Activated naive CD4-positive, alpha-beta T cell (primary cell): Measurements from ENCODE around the gene ARNT2.

Source experiments
- DNase-seq, 4 experiments: peaks; one replicate each; lab custom pipeline; 2025; lab: John Stamatoyannopoulos, UW

Gene ARNT2

DNA sequence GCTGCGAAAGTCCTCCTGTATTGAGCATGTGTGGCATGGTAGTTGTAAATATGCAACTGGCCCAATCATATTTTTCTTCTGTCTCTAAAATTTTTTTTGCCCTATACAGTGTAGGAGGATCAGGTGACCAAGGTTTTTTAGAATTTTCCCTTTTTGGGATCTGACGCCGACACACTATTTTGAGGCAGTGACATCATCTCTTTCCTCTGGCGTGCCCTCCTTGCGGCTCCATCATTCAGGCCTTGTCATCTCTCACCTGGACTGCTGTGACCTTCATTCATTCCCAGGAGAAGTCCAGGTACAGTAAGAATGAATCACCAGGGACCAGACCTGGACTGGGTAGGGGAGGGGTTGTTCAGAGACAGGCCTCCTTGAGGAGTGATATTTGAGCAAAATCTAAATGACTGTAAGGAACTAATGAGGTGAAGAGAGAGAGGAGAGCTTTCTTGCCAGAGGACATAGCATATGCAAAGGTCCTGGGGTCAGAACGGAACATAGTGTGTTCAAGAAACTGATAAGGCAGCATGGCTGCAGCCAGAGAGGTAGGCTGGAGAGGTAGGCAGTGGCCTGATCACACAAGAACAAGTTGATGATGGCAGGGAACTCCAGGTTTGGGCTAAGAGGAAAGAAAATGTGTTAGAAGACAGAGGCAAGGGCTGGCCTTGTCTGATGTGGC lies 38.7 kb downstream of the ARNT2 start:
- no peak for DNase-seq

DNA sequence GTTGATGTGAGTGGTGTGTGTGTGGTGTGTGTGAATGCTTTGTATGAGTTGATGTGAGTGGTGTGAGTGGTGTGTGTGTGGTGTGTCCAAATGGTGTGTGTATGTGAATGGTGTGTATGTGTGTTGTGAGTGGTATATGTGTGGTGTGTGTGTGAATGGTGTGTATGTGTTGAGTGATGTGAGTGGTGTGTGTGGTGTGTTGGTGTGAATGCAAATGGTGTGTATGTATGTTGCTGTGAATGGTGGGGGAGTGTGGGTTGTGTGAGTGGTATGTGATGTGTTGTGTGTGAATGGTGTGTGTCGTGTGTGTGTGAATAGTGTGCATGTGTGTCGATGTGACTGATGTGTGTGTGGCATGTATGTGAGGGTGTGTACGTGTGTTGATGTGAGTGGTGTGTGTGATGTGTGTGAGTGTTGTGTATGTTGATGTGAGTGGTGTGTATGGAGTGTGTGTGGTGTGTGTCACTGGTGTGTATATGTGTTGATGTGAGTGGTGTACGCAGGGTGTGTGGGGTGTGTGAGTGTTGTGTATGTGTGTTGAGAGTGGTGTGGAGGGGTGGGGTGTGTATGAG lies 40.6 kb downstream of the ARNT2 start:
- DNase-seq: no peak

DNA sequence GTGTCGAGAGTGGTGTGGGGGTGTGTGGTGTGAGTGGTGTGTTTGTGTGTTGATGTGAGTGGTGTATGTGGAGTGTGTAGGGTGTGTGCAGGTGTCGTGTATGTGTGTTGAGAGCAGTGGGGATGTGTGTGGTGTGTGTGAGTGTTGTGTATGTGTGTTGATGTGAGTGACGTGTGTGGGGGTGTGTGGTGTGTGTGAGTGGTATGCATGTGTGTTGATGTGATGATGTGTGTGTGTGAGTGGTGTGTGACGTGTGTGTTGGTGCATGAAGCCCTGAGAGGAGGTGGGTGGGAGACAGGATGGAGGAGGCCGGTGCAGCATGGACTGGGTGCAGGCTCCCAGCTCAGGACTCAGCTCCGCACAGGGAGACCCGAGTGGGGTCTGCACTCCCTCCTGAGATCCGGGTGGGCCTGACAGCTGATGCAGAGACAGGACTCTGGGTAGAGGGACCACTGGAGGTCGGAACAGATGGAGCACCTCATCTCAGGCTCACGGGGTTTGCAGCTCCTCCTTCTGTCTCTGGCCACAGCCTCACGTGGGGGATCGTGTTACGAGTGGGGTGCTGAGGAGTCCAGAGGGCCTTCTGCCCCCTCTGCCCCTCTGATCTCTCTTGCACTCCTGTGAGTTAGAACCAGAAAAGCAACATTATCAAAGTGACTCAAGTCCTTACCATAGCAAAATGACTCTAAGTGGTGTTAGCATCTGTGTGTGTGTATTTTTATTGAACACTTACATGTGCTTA lies 41.3 kb downstream of the ARNT2 start:
- no peak for DNase-seq

DNA sequence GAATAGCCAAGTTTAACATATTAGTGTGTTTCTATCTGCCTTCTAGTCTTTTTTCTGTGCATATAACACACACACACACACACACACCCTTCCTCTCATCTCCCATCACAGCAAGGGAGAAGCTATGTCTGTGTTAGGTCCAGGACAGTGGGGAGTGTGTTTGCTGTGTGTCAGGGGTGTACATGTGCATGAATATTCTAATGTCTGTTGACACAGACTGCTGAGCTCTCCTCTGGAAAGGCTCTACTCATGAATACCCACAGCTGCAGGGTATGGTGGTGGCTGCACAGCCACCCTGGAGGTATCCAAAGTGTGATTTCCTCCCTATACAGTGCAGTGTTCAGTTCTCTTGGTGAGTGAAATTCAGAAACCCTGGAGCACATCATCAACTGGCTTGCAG lies 42.9 kb downstream of the ARNT2 start:
- no peak for DNase-seq

DNA sequence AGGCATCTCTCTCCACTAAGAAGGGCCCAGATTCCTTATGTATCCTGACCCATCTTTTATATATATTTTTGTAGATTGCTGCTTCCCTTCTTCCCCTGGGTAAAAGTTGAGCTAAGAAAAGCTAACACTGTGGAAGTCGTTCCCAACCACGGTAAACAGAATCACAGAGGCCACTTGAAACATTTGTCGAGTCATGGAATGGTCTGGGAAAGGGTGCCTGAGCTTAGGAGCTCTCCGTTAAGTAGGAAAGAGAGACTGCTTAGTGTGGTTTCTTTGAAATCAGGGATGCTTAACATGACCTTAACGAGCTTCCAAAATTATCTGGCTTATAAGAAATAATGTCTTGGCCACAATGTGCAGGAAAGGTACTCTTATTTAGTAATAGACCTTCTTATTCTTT lies 45.6 kb downstream of the ARNT2 start:
- no peak for DNase-seq

DNA sequence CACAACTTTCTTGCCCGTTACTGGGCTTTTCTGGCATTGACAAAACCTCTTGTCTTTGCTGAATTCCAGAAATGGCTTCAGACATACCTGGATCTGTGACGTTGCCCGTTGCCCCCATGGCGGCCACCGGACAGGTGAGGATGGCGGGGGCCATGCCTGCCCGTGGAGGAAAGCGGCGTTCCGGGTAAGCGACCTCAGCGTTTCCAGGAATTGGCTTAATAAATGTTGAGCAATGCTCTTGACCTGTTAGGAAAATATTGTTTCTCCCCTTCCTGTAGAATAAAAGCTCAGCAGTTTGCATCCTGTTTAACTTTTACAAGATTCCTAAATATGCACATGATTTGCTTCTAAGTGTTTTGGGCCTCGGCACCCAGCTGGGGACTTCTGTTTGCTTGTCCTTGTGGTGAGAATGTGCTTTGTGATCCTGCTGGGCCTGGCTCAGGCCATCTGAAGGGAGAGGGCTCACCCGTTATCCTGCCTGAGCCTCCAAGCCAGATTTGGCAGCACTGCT lies 46.7 kb downstream of the ARNT2 start:
- DNase-seq: no peak

DNA sequence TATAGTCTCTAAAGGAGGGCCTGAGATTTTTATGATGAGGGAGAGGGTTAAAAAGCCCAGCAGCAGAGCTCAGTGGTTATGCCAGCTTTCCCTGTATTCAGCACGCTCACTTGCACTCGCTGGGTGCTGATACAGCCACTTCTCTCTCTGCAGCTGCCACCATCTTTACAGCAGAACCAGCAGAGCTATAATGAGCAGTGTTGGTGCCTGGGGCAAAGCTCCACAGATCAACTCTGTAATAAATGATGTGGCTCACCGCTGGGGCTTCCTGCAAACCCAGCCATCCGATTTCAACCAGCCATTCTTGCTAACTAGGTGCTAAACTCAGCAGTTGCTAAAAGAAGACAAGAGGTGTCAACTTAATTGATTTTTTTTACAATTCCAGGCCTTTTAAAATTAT lies 48.0 kb downstream of the ARNT2 start:
- DNase-seq: no peak

DNA sequence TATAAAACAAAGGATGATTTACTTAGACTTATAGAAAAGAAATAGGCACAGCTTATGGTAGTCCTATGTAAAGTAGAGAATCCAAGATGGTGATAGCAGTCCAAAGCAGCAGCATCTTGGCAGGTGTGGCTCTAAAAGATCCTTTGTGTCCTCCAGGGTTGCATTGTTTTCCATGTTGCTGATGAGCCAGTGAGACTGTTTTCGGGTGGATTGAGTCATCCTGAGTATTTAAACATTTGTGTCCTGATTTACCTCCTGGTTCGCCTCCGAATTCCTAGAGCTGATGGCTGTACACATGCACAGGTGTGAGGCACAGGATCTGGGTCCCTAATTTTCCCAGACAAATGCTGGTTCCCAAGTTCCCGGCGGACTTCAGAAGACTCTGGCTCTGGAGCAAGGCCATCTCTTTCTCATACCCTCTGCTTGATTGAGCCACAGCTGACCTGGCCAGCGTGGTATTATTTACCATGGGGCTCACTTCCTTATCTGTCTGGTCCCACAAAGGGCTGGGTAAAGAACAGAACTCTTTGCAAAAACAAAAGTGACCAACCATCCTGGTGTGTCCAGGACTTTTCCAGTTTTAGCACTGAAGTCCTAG lies 51.0 kb downstream of the ARNT2 start:
- no peak for DNase-seq

DNA sequence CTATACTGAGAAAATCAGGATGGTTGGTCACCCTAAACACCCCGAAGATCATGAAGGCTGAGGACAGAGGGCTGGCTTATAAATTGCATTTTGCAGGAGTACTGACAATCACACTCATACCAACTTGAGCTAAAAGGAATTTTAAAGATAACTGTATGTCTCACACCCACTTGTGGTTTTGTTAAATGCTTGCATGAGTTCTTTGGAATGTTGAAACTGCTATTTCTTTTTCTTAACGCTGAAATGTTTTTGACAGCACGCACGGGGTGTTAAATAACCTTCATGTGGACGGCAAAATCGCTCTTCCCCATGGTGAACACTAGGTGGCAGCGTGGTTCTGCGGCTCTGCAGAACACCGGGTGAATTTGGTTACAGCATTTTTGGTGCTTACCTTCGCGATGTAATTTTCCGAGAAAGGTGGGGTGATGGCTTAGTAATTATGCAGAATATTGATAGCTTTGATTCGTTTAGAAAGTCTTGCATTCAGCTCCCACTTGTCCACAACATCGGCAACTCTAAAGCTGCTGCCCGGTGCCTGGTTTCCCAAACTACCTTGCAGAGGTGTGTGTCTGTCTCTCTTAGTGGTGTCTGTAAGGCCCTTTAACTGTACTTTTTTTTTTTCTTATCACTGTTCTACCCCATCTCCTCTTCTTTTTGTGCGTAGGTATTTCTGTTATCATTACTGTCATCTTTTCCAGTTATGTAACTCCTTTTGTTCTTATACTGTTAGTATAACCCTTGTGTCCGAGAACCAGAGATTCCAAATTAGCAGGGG lies 51.7 kb downstream of the ARNT2 start:
- DNase-seq: peak in 2 of 4 experiments; percentile 6 to 25

DNA sequence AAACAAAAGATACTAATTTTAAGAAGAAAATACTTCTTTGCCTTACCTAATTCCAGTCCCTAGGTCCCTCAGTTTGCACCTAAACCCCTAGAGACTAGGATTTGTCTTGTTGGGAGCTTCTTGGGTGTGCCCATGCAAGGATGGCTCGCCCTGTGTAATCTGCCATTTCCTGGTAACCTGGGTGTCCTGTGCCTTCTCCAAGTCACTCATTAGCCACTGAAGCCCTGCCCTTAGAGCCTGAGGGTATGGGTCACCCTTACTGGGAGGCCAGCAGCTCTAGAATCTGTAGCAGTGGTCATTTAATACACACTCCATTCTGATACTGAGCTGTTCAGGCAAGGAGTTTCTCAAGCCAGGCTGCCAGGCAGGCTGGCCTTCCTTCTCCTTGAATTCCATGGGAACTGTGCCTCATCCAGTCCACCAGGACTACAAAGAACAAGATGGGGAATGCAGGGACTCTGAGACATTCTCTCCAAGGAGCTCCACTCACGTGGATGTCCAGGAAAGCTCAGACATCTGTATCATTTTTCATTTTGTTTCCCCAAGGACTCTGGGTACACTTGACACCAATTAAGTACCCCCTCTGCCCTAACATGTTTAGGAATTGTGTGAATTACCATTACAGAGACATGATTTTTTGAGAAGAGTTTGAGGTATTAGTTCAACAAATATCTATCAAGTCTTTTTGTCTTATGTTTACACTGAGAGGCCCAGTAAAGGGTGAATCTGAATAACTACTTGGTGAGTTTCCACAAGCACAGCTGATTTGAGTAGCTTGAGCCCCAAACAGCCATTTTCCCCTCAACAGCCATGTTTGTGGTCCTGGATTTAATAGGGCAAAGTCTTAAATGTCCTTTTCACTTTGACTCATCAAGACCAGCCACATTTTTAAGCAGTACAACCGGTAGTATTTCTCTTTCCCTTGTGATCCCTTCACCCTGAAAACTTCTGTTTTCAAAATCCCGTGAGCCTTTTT lies 52.6 kb downstream of the ARNT2 start:
- no peak for DNase-seq

DNA sequence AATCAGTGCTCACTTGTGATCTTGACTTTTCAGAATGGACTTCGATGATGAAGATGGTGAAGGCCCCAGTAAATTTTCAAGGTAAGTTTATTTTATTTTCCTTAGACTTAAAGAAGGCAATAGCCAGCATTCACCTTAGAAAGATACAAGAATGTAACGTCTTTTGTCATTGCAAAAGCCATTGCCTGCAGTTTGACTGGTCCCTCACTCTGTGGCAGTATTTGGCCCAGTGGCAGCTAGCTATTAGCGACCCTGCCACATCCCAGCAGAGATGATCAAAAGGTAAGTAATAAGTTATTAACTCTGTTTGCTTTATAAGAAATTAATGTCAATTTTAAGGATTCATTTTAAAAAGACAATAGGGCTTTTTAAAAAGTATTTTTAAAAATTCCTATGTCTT lies 53.7 kb downstream of the ARNT2 start:
- DNase-seq: no peak

DNA sequence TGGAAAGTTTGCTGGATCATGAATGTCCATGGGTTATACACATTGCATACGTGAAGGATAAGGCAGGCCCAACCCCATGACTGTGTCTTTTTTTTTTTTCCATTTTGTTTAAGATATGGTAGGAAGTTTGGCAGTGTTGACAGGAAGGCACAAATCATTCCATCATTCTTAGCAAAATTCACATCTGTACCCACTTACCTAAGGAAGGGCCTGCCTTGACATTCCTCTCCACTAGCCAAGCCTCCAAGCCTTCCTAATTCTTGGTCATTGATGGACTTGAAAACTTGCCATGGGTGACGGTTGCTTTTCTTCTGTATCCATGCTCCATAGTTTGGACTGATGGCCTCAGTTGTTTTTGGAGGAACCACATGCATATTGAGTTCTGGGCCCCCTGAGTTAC lies 54.4 kb downstream of the ARNT2 start:
- DNase-seq: no peak

DNA sequence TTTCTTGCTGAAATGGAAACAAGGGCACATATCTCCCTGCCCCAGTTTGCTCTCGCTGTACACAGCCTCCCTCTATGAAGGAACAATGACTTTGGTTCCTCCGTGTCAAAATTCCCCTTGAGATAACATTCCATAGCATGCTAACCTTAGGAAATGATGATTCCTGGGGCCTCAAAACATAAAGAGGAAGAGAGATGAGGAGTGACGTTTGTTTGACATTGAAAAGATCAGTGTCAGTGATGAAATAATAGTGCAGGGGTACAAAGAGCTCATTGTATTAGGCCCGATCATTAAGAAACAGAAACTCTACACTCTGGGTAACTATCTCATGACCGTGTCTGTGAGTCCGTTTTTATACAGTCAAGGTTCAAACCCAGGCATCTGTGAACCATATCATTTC lies 55.2 kb downstream of the ARNT2 start:
- no peak for DNase-seq

DNA sequence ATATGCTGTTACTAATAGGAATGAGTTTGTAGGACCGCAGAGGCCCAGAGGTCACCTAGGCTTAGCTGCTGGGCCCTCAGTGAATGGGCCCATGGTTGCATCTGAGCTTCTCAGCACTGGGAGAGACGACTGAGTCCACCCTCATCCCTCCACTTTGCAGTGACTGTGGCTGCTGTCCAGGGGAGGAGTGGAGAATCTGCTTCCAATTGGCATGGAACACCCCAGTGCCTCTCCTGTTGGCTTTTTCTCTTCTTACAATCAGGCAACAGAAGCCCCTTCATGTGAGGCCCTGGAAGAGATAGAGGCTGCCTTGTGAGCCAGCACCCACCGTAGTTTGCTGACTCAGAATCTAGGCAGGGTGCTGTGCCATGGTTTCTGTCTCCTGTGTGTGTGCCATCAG lies 55.6 kb downstream of the ARNT2 start:
- no peak for DNase-seq

DNA sequence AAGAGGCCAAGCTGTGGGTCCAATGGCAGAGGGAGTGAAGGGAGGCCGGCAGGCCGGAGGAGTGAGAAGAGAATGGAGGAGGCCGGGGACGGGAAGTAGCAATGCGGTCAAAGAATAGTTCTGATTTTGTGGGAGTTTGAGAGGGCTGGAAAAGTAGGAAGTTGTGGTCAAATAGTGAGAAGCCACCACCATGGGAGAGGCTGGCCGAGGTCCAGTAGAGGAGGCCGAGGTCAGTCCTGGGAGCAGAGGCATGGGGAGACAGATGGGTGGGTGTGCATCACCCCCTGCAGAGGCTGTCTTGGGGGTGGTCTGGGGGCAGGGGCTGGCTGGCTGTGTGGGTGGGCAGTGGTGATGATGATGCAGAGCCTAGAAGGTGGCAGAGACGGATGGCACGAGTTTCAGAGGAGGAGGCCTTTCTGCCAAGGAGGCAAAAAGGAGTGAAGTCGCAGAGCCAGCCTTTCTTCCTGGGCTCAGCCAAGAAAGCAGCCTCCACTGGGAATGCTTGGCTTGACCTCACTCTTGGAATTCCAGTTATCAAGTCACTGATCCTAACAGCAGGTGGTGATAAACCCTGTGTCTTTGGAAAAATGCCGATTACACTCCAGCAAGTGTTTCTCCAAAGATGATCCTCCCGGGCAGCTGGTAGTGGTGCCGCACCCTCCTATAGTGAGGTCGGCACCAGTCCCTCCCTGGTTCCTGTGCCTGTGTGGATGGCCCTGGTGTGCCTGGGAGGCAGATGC lies 57.3 kb downstream of the ARNT2 start:
- DNase-seq: no peak

DNA sequence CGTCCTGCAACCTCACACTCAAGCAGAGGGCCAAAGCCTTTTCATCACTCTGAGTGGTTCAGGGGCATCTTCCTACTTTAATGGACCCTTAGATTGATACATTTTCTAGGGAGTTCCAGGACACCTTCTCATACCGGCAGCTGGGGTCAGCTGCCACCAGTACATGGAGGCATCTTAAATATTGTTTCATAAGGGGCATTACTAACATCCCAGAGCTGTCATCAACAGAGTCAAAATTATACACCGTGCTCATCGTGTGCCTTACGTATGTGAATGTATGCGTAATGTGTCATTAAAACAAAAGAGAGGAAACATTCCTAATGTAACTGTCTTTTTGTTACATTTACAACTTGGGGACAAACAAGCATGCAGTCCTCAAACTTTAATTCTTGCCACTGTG lies 57.9 kb downstream of the ARNT2 start:
- no peak for DNase-seq

DNA sequence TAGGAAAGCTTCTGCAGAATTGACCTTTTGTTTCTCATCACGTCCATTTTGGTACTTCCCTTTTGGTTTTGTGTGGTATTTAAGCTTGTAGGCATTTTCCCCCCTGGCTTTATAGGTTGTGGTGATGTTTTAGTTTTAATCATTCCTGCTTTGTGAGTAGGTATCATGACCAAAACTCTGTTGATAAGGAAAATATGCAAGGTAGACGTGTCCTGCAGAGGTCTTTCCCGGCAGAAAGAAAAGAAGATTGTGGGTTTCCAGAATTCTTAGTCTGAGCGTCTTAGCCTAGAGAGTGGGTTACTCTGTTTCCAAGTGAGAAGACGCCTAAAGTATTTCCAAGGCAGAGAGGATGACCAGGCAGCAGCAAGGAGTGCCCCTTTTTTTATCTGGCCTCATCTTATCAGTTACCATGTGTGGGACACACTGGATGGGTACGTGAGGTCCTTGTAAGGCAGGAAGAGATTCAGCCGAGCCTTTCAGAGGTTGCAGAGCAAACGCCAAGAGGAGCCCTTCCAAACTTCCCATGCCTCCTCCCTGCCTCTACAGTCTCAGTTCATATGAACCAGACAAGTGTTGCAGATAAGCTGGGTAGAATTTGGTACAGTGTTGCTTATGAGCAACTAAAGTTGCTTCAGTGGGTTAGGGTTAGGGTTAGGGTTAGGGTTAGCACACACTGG lies 58.8 kb downstream of the ARNT2 start:
- no peak for DNase-seq

DNA sequence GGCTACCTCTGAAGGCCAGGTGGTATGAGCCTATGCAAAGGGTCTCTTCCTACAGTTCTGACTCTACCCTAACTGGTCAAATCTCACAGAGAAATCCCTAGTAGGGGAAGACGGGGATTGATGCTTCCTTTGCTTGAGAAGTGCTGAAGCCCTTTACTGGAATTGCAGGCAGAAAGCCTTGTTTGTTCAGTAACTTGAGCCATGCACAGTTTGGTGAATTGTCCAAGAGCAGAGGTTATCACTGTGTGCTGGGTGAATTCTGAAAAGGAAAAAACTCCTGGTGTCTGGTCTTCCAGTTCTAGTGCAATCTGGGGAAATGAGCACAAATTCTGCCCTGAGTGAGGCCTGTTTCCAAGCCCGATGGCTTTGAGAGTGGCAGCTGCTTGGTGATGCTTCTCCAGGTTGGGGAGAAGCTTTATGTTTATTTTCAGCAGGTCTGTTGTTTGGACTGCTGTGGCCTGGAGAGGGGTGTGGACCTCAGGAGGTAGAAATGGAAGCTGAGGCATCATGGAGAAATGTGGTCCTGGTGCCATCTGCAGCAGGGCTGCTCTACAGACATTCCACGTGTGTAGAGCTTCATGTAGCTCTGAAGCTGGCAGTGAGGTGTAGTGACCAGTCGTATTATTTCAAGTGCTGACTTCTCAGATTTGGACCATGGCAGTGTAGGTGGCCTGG lies 60.9 kb downstream of the ARNT2 start:
- no peak for DNase-seq

DNA sequence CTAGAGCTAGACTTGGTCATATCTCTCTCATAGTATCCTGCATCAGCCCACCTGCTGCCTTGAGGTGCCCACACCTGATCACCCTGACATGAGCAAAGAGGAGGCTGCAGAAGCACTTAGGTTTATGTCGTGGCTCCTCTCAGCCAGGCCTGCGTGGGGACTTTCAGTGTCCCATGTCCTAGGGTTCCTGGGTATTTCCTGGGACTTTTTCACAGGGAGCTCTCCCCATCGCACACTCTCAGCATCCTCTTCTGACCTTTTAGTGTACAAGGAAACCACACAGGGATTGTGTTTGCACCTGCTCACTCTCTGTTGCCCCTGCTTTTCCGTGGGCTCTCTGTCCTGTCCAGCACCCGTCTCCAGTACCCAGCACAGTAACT lies 61.4 kb downstream of the ARNT2 start:
- no peak for DNase-seq
